Mucosa of rectum (tissue), 2 donors: ENCODE data around the gene MOBP.

ENCODE experiments used
- H3K27ac ChIP-seq, 2 donors: one replicate each; pipeline ENCODE4 v1.7.0; 2013; ENCODE audit warnings: inconsistent platforms in 2 of 2, low read depth in 2 of 2, low read length in 2 of 2
- H3K27me3 ChIP-seq, 2 donors: one replicate each; pipeline ENCODE4 v1.7.0; 2013; ENCODE audit warnings: low read length in 2 of 2; ENCODE audit not compliant: control insufficient read depth in 2 of 2, insufficient read depth in 2 of 2
- H3K36me3 ChIP-seq, 2 donors: one replicate each; pipeline ENCODE4 v1.7.0; 2013; ENCODE audit warnings: low read length in 2 of 2; ENCODE audit not compliant: control insufficient read depth in 2 of 2, insufficient read depth in 2 of 2
- H3K4me1 ChIP-seq, 2 donors: one replicate each; pipeline ENCODE4 v1.7.0; 2013; ENCODE audit warnings: low read length in 2 of 2, mild to moderate bottlenecking in 1 of 2; ENCODE audit not compliant: control insufficient read depth in 2 of 2, insufficient read depth in 2 of 2
- H3K4me3 ChIP-seq, 2 donors: one replicate each; pipeline ENCODE4 v1.7.0; 2013; ENCODE audit warnings: low read length in 2 of 2
- H3K9ac ChIP-seq, 2 donors: one replicate each; pipeline ENCODE4 v1.7.0; 2013; ENCODE audit warnings: low read length in 2 of 2, low read depth in 1 of 2, mild to moderate bottlenecking in 1 of 2
- H3K9me3 ChIP-seq, 2 donors: one replicate each; pipeline ENCODE4 v1.7.0; 2013; ENCODE audit warnings: low read length in 2 of 2; ENCODE audit not compliant: control insufficient read depth in 2 of 2
- donor health status: healthy.
- donor health status: Normal muscosa, but diverticular disease.

Gene MOBP

GRCh38 chr3:39433642-39434041 lies 33.8 kb upstream of the MOBP start:
- Histone ChIP-seq H3K27ac (no peak overlapping the region), H3K9ac (no peak overlapping the region), H3K27me3 (no peaks in the 10 kb centered on the region), H3K36me3 (no peaks in the 10 kb centered on the region), H3K9me3 (no peaks in the 10 kb centered on the region), H3K4me1 (peaks cover 3 to 4% of the 10 kb centered on the region in 2 donors), H3K4me3 (peak overlapping the region in 1 of 2 donors; percentile 15)

GRCh38 chr3:39434574-39434973 lies 32.9 kb upstream of the MOBP start:
- Histone ChIP-seq H3K4me3 (no peak overlapping the region), H3K36me3 (no peaks in the 10 kb centered on the region), H3K27ac (no peak overlapping the region), H3K27me3 (no peaks in the 10 kb centered on the region), H3K9me3 (no peaks in the 10 kb centered on the region), H3K4me1 (peaks cover 3 to 4% of the 10 kb centered on the region in 2 donors), H3K9ac (no peak overlapping the region)

- no peak overlapping the region for H3K4me3 ChIP-seq
These were observed 32.3 kb upstream of the MOBP start for GRCh38 chr3:39435006-39435748.

GRCh38 chr3:39438880-39439279 lies 28.6 kb upstream of the MOBP start:
- Histone ChIP-seq H3K4me1 (no peaks in the 10 kb centered on the region), H3K9ac (no peak overlapping the region), H3K36me3 (no peaks in the 10 kb centered on the region), H3K4me3 (no peak overlapping the region), H3K27ac (no peak overlapping the region), H3K27me3 (no peaks in the 10 kb centered on the region), H3K9me3 (no peaks in the 10 kb centered on the region)

More at GRCh38 chr3:39435006-39435748, 32.3 kb upstream of the MOBP start:
- H3K4me1 ChIP-seq, result peaks cover 3 to 4% of the 10 kb centered on the region in 2 donors
- H3K36me3 ChIP-seq, result no peaks in the 10 kb centered on the region
- H3K27me3 ChIP-seq, result no peaks in the 10 kb centered on the region
- H3K9me3 ChIP-seq, result no peaks in the 10 kb centered on the region
- H3K9ac ChIP-seq, result no peak overlapping the region
- no peak overlapping the region for H3K27ac ChIP-seq

GRCh38 chr3:39440316-39440715 lies 27.2 kb upstream of the MOBP start:
- Histone ChIP-seq H3K36me3 (no peaks in the 10 kb centered on the region), H3K27ac (no peak overlapping the region), H3K9me3 (no peaks in the 10 kb centered on the region), H3K9ac (no peak overlapping the region), H3K27me3 (no peaks in the 10 kb centered on the region), H3K4me3 (no peak overlapping the region), H3K4me1 (no peaks in the 10 kb centered on the region)

GRCh38 chr3:39443530-39443929 lies 23.9 kb upstream of the MOBP start:
- no peak overlapping the region for H3K27ac ChIP-seq
- H3K4me1 ChIP-seq, result peaks cover 0 to 6% of the 10 kb centered on the region in 2 donors
- H3K9me3 ChIP-seq, result no peaks in the 10 kb centered on the region
- H3K4me3 ChIP-seq, result no peak overlapping the region
- H3K9ac ChIP-seq, result no peak overlapping the region
- H3K27me3 ChIP-seq, result no peaks in the 10 kb centered on the region
- no peaks in the 10 kb centered on the region for H3K36me3 ChIP-seq

- H3K9me3 ChIP-seq, result no peaks in the 10 kb centered on the region
- no peaks in the 10 kb centered on the region for H3K36me3 ChIP-seq
- H3K27me3 ChIP-seq, result no peaks in the 10 kb centered on the region
- no peak overlapping the region for H3K9ac ChIP-seq
- no peak overlapping the region for H3K4me3 ChIP-seq
- no peak overlapping the region for H3K27ac ChIP-seq
- H3K4me1 ChIP-seq, result peaks cover 0 to 7% of the 10 kb centered on the region in 2 donors
These were observed 21.6 kb upstream of the MOBP start for GRCh38 chr3:39445927-39446326.

GRCh38 chr3:39446444-39446843 lies 21.0 kb upstream of the MOBP start:
- Histone ChIP-seq H3K4me1 (peaks cover 0 to 7% of the 10 kb centered on the region in 2 donors), H3K27ac (no peak overlapping the region), H3K36me3 (no peaks in the 10 kb centered on the region), H3K9ac (no peak overlapping the region), H3K27me3 (no peaks in the 10 kb centered on the region), H3K9me3 (no peaks in the 10 kb centered on the region), H3K4me3 (no peak overlapping the region)

- H3K27me3 ChIP-seq, result no peaks in the 10 kb centered on the region
- H3K4me3 ChIP-seq, result peak overlapping the region in 1 of 2 donors; percentile 49
- H3K9ac ChIP-seq, result no peak overlapping the region
- H3K36me3 ChIP-seq, result no peaks in the 10 kb centered on the region
- H3K27ac ChIP-seq, result peak overlapping the region; percentile 71 to 85
- H3K4me1 ChIP-seq, result peaks cover 3 to 7% of the 10 kb centered on the region in 2 donors
- H3K9me3 ChIP-seq, result no peaks in the 10 kb centered on the region
These were observed 19.6 kb upstream of the MOBP start for GRCh38 chr3:39447637-39448483.

GRCh38 chr3:39448506-39449233 lies 18.8 kb upstream of the MOBP start:
- H3K4me1 ChIP-seq, result peaks cover 3 to 14% of the 10 kb centered on the region in 2 donors
- no peaks in the 10 kb centered on the region for H3K36me3 ChIP-seq
- H3K9me3 ChIP-seq, result no peaks in the 10 kb centered on the region
- H3K27ac ChIP-seq, result peak overlapping the region; percentile 71 to 85
- H3K9ac ChIP-seq, result no peak overlapping the region
- H3K27me3 ChIP-seq, result no peaks in the 10 kb centered on the region
- H3K4me3 ChIP-seq, result peak overlapping the region in 1 of 2 donors; percentile 38
